H1 (cell line): ENCODE measurements around the gene LRIG2. TPM values are rescaled to one million over a fixed set of nuclear protein-coding genes. Genes with fewer than 3 reads are reported as not detected.

Experiments
- CTCF ChIA-PET: fragments of 300-600 bp; sonication (Branson Sonifier 250); formaldehyde crosslinking; loops from one replicate; lab custom pipeline; 2021; ENCODE audit not compliant: partially characterized antibody; lab: Charles Lee
- POLR2A ChIA-PET: fragments of 300-600 bp; sonication (Branson Sonifier 250); formaldehyde crosslinking; loops from one replicate; lab custom pipeline; 2021; ENCODE audit warnings: inconsistent platforms; ENCODE audit not compliant: partially characterized antibody; lab: Charles Lee
- DNase-seq, 2 experiments: peaks; one replicate each; pipeline versions ENCODE4 v3.0.0 to v3.0.0-alpha.2; 2010 to 2022; ENCODE audit warnings: low spot score in 2 of 2, low read depth in 1 of 2, mixed read lengths in 1 of 2
- FAIRE-seq: peaks from 2 replicates; lab custom pipeline; 2011; peaks lifted over from hg19 to GRCh38; lab: Jason Lieb, UNC
- H2AFZ ChIP-seq: 2 replicates; pipeline ENCODE4 v1.8.1; 2012; ENCODE audit warnings: low read length, inconsistent platforms
- H2AK5ac ChIP-seq: 2 replicates; pipeline ENCODE4 v1.6.1; 2013; ENCODE audit warnings: low read depth, low read length
- H2BK120ac ChIP-seq: replicated peaks from 2 replicates; pipeline ENCODE3; 2013; ENCODE audit warnings: low read depth, low read length, inconsistent platforms
- H2BK12ac ChIP-seq: 2 replicates; pipeline ENCODE4 v1.6.1; 2013; ENCODE audit warnings: low read depth, low read length
- H2BK15ac ChIP-seq: 2 replicates; pipeline ENCODE4 v1.6.1; 2013; ENCODE audit warnings: low read length
- H2BK20ac ChIP-seq: 2 replicates; pipeline ENCODE4 v1.6.1; 2013; ENCODE audit warnings: low read length
- H2BK5ac ChIP-seq: 2 replicates; pipeline ENCODE4 v1.6.1; 2013; ENCODE audit warnings: low read depth, low read length
- H3K14ac ChIP-seq: 2 replicates; pipeline ENCODE4 v1.6.1; 2013; ENCODE audit warnings: inconsistent platforms; ENCODE audit not compliant: insufficient read length
- H3K18ac ChIP-seq: 2 replicates; pipeline ENCODE4 v1.6.1; 2013; ENCODE audit warnings: low read length; ENCODE audit errors: extremely low read depth
- H3K23ac ChIP-seq: 2 replicates; pipeline ENCODE4 v1.6.1; 2013; ENCODE audit warnings: inconsistent platforms; ENCODE audit not compliant: insufficient read length
- H3K23me2 ChIP-seq: 2 replicates; pipeline ENCODE4 v1.6.1; 2013; ENCODE audit warnings: low read depth, low read length
- H3K27ac ChIP-seq: 2 replicates; pipeline ENCODE4 v1.6.1; 2011; ENCODE audit warnings: low read depth, low read length, inconsistent platforms
- H3K27me3 ChIP-seq, 4 experiments: replicated peaks in 1 of 4; 1 replicate in 1 of 4; 2 replicates in 3 of 4; pipeline versions ENCODE4 v1.6.1 to v1.8.1; 2011 to 2013; ENCODE audit warnings: low read length in 3 of 4, mild to moderate bottlenecking in 3 of 4, inconsistent platforms in 2 of 4, mixed read lengths in 2 of 4, moderate library complexity in 1 of 4; ENCODE audit not compliant: control insufficient read depth in 3 of 4, insufficient read depth in 3 of 4; ENCODE audit errors: extremely low read depth in 1 of 4
- H3K36me3 ChIP-seq, 4 experiments: 2 replicates each; pipeline versions ENCODE4 v1.6.1 to v1.8.1; 2011 to 2013; ENCODE audit warnings: mild to moderate bottlenecking in 4 of 4, low read length in 3 of 4, moderate library complexity in 2 of 4, control low read depth in 1 of 4, inconsistent platforms in 1 of 4; ENCODE audit not compliant: insufficient read depth in 4 of 4, control insufficient read depth in 2 of 4
- H3K4ac ChIP-seq: replicated peaks from 2 replicates; pipeline ENCODE3; 2013; ENCODE audit warnings: low read length, low read depth, mixed read lengths, inconsistent platforms; ENCODE audit not compliant: insufficient read length
- H3K4me1 ChIP-seq, 4 experiments: replicated peaks in 1 of 4; 1 replicate in 1 of 4; 2 replicates in 3 of 4; pipeline versions ENCODE4 v1.6.1 to v1.8.1; 2011 to 2013; ENCODE audit warnings: low read length in 3 of 4, inconsistent platforms in 2 of 4, mixed read lengths in 1 of 4; ENCODE audit not compliant: insufficient read depth in 4 of 4, control insufficient read depth in 3 of 4
- H3K4me2 ChIP-seq, 2 experiments: 2 replicates each; pipeline versions ENCODE4 v1.6.1 to v1.8.1; 2011 to 2013; ENCODE audit warnings: low read depth in 2 of 2, low read length in 2 of 2, control low read depth in 1 of 2, inconsistent platforms in 1 of 2, mild to moderate bottlenecking in 1 of 2; ENCODE audit not compliant: insufficient read depth in 1 of 2
- H3K4me3 ChIP-seq, 4 experiments: fragments of 200-600, 300-600 bp in 1 of 4; sonication (generic), shearing (Covaris generic), sonication (Bioruptor Twin) in 1 of 4; 2 replicates each; pipeline versions ENCODE4 v1.5.1 to v1.8.1; 2011 to 2016; ENCODE audit warnings: low read length in 4 of 4, low read depth in 3 of 4, control low read depth in 2 of 4, inconsistent platforms in 2 of 4, mild to moderate bottlenecking in 2 of 4, mixed read lengths in 1 of 4, moderate library complexity in 1 of 4; ENCODE audit not compliant: insufficient read depth in 2 of 4; ENCODE audit errors: extremely low read depth in 1 of 4
- H3K56ac ChIP-seq: replicated peaks from 2 replicates; pipeline ENCODE3; 2013; ENCODE audit warnings: low read depth, mild to moderate bottlenecking, mixed read lengths, low read length, inconsistent platforms; ENCODE audit not compliant: insufficient read length
- H3K79me1 ChIP-seq: 2 replicates; pipeline ENCODE4 v1.6.1; 2013; ENCODE audit warnings: low read depth, low read length, control low read depth
- H3K79me2 ChIP-seq, 2 experiments: 2 replicates each; pipeline versions ENCODE4 v1.6.1 to v1.8.1; 2012 to 2013; ENCODE audit warnings: low read length in 2 of 2, mild to moderate bottlenecking in 2 of 2, inconsistent platforms in 1 of 2; ENCODE audit not compliant: insufficient read depth in 2 of 2, control insufficient read depth in 1 of 2
- H3K9ac ChIP-seq, 4 experiments: replicated peaks in 1 of 4; 1 replicate in 1 of 4; 2 replicates in 3 of 4; pipeline versions ENCODE4 v1.6.1 to v1.8.1; 2011 to 2013; ENCODE audit warnings: low read depth in 3 of 4, low read length in 3 of 4, control low read depth in 2 of 4, mild to moderate bottlenecking in 2 of 4, moderate library complexity in 2 of 4, inconsistent platforms in 1 of 4; ENCODE audit errors: extremely low read depth in 1 of 4
- H3K9me3 ChIP-seq, 2 experiments: 2 replicates each; pipeline versions ENCODE4 v1.6.1 to v1.8.1; 2012 to 2013; ENCODE audit warnings: mild to moderate bottlenecking in 2 of 2, moderate library complexity in 2 of 2, control low read depth in 1 of 2, inconsistent platforms in 1 of 2, low read depth in 1 of 2, low read length in 1 of 2, mixed read lengths in 1 of 2; ENCODE audit not compliant: insufficient read depth in 2 of 2
- H4K20me1 ChIP-seq, 2 experiments: replicated peaks in 1 of 2; 2 replicates each; pipeline versions ENCODE3 to v1.8.1; 2011 to 2013; ENCODE audit warnings: inconsistent platforms in 2 of 2, low read length in 2 of 2, mild to moderate bottlenecking in 1 of 2; ENCODE audit not compliant: insufficient read depth in 2 of 2, control insufficient read depth in 1 of 2
- H4K5ac ChIP-seq: 2 replicates; pipeline ENCODE4 v1.6.1; 2013; ENCODE audit warnings: low read length, low read depth, mixed read lengths, inconsistent platforms; ENCODE audit not compliant: insufficient read length
- H4K8ac ChIP-seq: 2 replicates; pipeline ENCODE4 v1.8.0; 2013; ENCODE audit warnings: mild to moderate bottlenecking, moderate library complexity, low read length, inconsistent platforms; ENCODE audit not compliant: insufficient read depth; ENCODE audit errors: extremely low read depth
- H4K91ac ChIP-seq: replicated peaks from 2 replicates; pipeline ENCODE3; 2013; ENCODE audit warnings: low read length, mixed read lengths, inconsistent platforms; ENCODE audit not compliant: insufficient read length
- CBX8 ChIP-seq: fragments of 300-800, 300-1000 bp; sonication (generic); IDR thresholded peaks from 2 replicates; pipeline ENCODE4 v1.7.1; 2016; ENCODE audit warnings: low read depth, low read length, borderline replicate concordance
- HDAC2 ChIP-seq, 2 experiments: fragments of 300-600 bp in 1 of 2; sonication (generic) in 1 of 2; IDR thresholded peaks; 2 replicates each; pipeline ENCODE4 v1.6.1; 2011 to 2012; ENCODE audit warnings: low read depth in 2 of 2, low read length in 2 of 2, mild to moderate bottlenecking in 2 of 2, moderate library complexity in 2 of 2, borderline replicate concordance in 1 of 2, inconsistent platforms in 1 of 2
- MAFK ChIP-seq: IDR thresholded peaks from 2 replicates; pipeline ENCODE4 v1.6.1; 2012; ENCODE audit warnings: low read depth, mild to moderate bottlenecking, improper control_type of control experiment, low read length
- NANOG ChIP-seq: IDR thresholded peaks from 2 replicates; pipeline ENCODE4 v1.6.1; 2011; ENCODE audit warnings: low read length, low read depth, mild to moderate bottlenecking, inconsistent platforms; ENCODE audit not compliant: insufficient read depth, poor library complexity, severe bottlenecking
- polyA plus RNA-seq, 7 experiments: library from polyadenylated mRNA; depleted of rRNA in 3 of 7; stranded (reverse) in 5 of 7; unstranded in 2 of 7; fragments of >200 nt in 5 of 7; fragments of 200-250 nt in 2 of 7; gene quantifications; 1 replicate in 5 of 7; 2 replicates in 1 of 7; 4 replicates in 1 of 7; pipeline versions ENCODE4 v1.2.1 to v1.2.3, GENCODE V29; 2011 to 2013; ENCODE audit warnings: missing spikeins in 2 of 7, mixed read lengths in 2 of 7
- total RNA-seq: library from RNA; stranded (reverse); fragmentation: NEBNext Ultra II Directional; extraction: Animal tissue kit (Norgen Biotek cat#: 25700); gene quantifications from 2 replicates; pipeline ENCODE4 v1.2.1, GENCODE V29; 2021
- TF ChIP-seq, protein P1 (sequence below): IDR thresholded peaks from 2 replicates; pipeline ENCODE4 v1.6.1; 2011; ENCODE audit warnings: low read depth, mild to moderate bottlenecking, low read length; ENCODE audit not compliant: insufficient read depth
- TF ChIP-seq, protein P2 (sequence below): IDR thresholded peaks from 2 replicates; pipeline ENCODE4 v1.6.1; 2012; ENCODE audit warnings: inconsistent platforms

Gene LRIG2
- total and polyA plus RNA-seq, 2 of the 8 experiments (the other 6 are each of a cell fraction or from before 2014, with no cell fraction given): 16.2 to 20.9 TPM

DNA sequence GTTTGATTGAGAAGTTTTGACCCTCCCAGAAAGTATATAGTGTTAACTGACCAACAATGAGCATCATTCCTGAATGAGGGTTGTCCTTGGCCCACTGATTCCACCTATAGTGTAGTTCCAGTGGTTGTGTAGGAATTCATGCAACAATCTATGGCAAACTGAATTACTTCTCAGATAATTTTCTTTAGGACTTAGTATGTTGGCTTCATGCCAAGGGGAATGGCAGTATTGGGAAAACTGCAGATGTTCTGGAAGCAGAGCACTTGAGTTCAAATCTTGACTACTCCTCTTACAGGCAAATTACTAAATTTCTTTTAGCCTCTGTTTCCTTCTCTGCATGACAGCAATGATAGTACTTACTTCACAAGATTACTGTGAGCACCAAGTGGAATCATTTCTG is 65.8 kb downstream of the LRIG2 start:
- no peak overlapping the region for H4K5ac ChIP-seq

More for the DNA sequence above, 65.8 kb downstream of the LRIG2 start:
- no peak for FAIRE-seq
- ChIA-PET POLR2A (no interaction called here), CTCF (interaction anchor here (0.6 to 5.2 kb wide), 5 partner anchors 18 to 335 kb away, joined by 3 to 25 read pairs (median 4); no protein-coding TSS in a partner anchor)
- Histone ChIP-seq H3K4me2 (no peak overlapping the region), H2AFZ (no peak overlapping the region), H3K79me2 (no peaks in the 10 kb centered on the region), H3K4me1 (peaks cover 0 to 9% (median 3%) of the 10 kb centered on the region in 4 experiments; a peak in 4 of 7 replicates), H3K79me1 (no peaks in the 10 kb centered on the region), H3K23me2 (no peaks in the 10 kb centered on the region), H4K20me1 (no peaks in the 10 kb centered on the region), H3K56ac (no peak overlapping the region), H3K14ac (no peak overlapping the region), H2BK12ac (no peak overlapping the region), H4K91ac (no peak overlapping the region), H3K18ac (no peak overlapping the region), H3K4me3 (no peak overlapping the region), H2BK20ac (no peak overlapping the region), H3K9me3 (no peaks in the 10 kb centered on the region), H3K36me3 (no peaks in the 10 kb centered on the region; a peak in 1 of 8 replicates), H2BK5ac (no peak overlapping the region), H3K23ac (no peak overlapping the region), H3K4ac (no peak overlapping the region), H2AK5ac (no peak overlapping the region; the same call in 1 of the 2 replicates), H3K27ac (no peak overlapping the region), H4K8ac (no peak overlapping the region), H3K27me3 (no peaks in the 10 kb centered on the region), H2BK120ac (no peak overlapping the region), H2BK15ac (no peak overlapping the region), H3K9ac (no peak overlapping the region)
- no peak for DNase-seq
- TF ChIP-seq, protein P1, sequence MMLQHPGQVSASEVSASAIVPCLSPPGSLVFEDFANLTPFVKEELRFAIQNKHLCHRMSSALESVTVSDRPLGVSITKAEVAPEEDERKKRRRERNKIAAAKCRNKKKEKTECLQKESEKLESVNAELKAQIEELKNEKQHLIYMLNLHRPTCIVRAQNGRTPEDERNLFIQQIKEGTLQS: no peak
- TF ChIP-seq CBX8 (no peak), MAFK (no peak), HDAC2 (IDR thresholded peaks at IDR 0.05; ENCODE audit: borderline replicate concordance in 1 of 2, low read depth in 2 of 2, low read length in 2 of 2) (no peak), NANOG (no peak)
- TF ChIP-seq, protein P2, sequence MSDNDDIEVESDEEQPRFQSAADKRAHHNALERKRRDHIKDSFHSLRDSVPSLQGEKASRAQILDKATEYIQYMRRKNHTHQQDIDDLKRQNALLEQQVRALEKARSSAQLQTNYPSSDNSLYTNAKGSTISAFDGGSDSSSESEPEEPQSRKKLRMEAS: no peak
